ENCODE results near the gene GALNT17.

The GALNT17 gene

GRCh38 chr7:71506822-71507221 lies 374.9 kb downstream of the GALNT17 start:
- H3K27ac Mint-ChIP-seq: no peak overlapping the region
- no peaks in the 10 kb centered on the region for H3K4me1 Mint-ChIP-seq
- H3K4me3 Mint-ChIP-seq: no peak overlapping the region
- DNase-seq (no peak), ATAC-seq (no peak)
- peaks cover 16 to 31% of the 10 kb centered on the region in 2 donors for H3K9me3 Mint-ChIP-seq
- no peaks in the 10 kb centered on the region for H3K27me3 Mint-ChIP-seq

GRCh38 chr7:71507680-71508602 lies 376.0 kb downstream of the GALNT17 start:
- ATAC-seq (no peak), DNase-seq (no peak)
- H3K4me1 Mint-ChIP-seq: no peaks in the 10 kb centered on the region
- H3K27ac Mint-ChIP-seq: no peak overlapping the region
- H3K9me3 Mint-ChIP-seq: peaks cover 9 to 21% of the 10 kb centered on the region in 2 donors
- no peaks in the 10 kb centered on the region for H3K27me3 Mint-ChIP-seq
- H3K4me3 Mint-ChIP-seq: no peak overlapping the region

DNA sequence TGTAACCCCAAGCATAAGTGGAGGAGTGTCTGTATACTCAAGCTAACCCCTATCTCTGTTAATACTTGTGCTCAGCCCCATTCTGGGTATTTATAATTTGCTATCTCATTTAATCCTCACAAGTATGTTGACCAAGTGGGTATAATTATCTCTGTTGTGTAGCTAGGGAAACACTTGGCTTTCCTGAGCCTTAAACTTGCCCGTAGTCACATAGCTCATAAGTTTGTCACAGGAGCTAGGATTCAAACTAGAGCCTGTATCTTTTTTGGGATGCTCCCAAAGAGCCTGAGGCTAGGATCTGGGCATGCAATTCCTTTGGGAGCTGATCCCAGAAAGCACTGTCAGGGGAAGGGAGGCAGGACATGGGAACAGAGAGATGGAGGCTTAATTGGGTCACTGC lies 377.4 kb downstream of the GALNT17 start:
- Mint-ChIP-seq H3K27ac (no peak overlapping the region), H3K27me3 (no peaks in the 10 kb centered on the region), H3K4me3 (no peak overlapping the region)

DNA sequence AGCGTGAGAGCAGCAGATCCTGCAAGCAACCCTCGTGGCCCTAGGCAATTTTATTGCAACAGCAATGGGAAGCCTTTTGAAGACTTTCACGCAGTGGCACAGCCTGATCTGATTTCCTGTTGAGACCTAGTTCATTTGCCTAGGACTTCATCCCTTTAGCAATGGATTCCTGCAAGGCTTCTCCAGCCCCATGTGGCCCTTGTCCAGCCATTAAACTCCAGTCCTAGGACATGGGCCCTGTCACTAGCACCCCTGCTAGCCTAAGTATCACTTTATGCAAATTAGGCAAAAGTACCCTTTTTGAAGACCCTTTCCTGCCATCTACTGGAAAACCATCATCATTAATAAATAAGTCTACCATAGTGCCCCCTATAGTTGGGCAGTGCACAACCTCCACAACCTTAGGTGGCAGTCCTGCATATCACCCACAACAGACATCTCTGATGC lies 379.4 kb downstream of the GALNT17 start:
- no peaks in the 10 kb centered on the region for H3K4me1 Mint-ChIP-seq
- no peak overlapping the region for H3K4me3 Mint-ChIP-seq
- DNase-seq: no peak

More for the DNA sequence above, 377.4 kb downstream of the GALNT17 start:
- no peak for DNase-seq
- ATAC-seq: no peak
- no peaks in the 10 kb centered on the region for H3K4me1 Mint-ChIP-seq
- H3K9me3 Mint-ChIP-seq: peaks cover 6 to 21% of the 10 kb centered on the region in 2 donors

GRCh38 chr7:71517940-71518699 lies 386.2 kb downstream of the GALNT17 start:
- Mint-ChIP-seq H3K4me3 (no peak overlapping the region), H3K4me1 (no peaks in the 10 kb centered on the region), H3K27ac (no peak overlapping the region), H3K9me3 (peaks cover 10 to 61% of the 10 kb centered on the region in 2 donors), H3K27me3 (no peaks in the 10 kb centered on the region)
- no peak for DNase-seq
- ATAC-seq: no peak

More for the DNA sequence above, 379.4 kb downstream of the GALNT17 start:
- ATAC-seq: no peak
- H3K27me3 Mint-ChIP-seq: no peaks in the 10 kb centered on the region
- H3K9me3 Mint-ChIP-seq: peaks cover 6 to 27% of the 10 kb centered on the region in 2 donors
- H3K27ac Mint-ChIP-seq: no peak overlapping the region

GRCh38 chr7:71518880-71519279 lies 386.9 kb downstream of the GALNT17 start:
- Mint-ChIP-seq H3K27me3 (no peaks in the 10 kb centered on the region), H3K4me1 (no peaks in the 10 kb centered on the region), H3K27ac (no peak overlapping the region), H3K9me3 (peaks cover 10 to 61% of the 10 kb centered on the region in 2 donors), H3K4me3 (no peak overlapping the region)
- ATAC-seq (no peak), DNase-seq (no peak)

DNA sequence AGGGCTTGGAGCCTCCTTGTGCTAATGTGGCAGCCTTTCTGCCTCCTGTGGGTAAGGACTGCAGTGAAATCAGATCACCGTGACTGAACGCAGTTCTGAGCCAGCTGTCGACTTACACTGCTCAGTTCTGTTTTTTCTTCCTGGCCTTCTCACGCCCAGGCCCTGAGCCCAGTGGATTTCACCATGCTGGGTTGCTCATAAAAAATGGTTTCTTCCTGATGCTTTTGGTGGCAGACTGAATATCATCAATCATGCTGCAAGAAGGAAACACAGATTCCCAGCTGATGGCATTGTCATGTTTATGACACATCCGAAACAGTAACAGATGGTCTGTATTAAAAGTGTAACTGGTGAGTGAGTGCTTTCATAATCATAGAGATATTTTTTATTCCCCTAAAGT lies 389.6 kb downstream of the GALNT17 start:
- ATAC-seq (no peak), DNase-seq (no peak)
- Mint-ChIP-seq H3K27ac (no peak overlapping the region), H3K4me1 (no peaks in the 10 kb centered on the region), H3K9me3 (peaks cover 4 to 43% of the 10 kb centered on the region in 2 donors), H3K27me3 (no peaks in the 10 kb centered on the region), H3K4me3 (no peak overlapping the region)

DNA sequence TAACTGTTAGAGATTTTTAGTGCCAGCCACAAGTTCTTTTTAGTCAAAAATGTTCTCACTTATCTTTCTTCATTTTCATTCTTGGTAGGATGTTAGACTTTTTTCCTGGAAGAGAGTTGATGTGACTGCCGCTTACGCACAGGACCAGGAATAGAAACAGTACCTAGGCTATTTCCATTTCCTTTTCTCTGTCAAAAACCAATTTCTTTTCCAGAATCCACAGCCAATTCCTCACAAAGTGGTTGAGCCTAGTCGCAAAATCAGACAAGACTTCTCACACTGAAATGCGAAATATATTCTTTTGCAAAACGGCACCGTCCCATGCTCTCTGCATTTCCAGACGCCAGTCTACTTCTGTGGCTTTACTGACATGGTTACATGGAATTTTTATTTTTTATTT lies 394.2 kb downstream of the GALNT17 start:
- Mint-ChIP-seq H3K27ac (no peak overlapping the region), H3K4me1 (no peaks in the 10 kb centered on the region), H3K4me3 (no peak overlapping the region), H3K27me3 (no peaks in the 10 kb centered on the region), H3K9me3 (peaks cover 8 to 25% of the 10 kb centered on the region in 2 donors)
- ATAC-seq: no peak
- no peak for DNase-seq

DNA sequence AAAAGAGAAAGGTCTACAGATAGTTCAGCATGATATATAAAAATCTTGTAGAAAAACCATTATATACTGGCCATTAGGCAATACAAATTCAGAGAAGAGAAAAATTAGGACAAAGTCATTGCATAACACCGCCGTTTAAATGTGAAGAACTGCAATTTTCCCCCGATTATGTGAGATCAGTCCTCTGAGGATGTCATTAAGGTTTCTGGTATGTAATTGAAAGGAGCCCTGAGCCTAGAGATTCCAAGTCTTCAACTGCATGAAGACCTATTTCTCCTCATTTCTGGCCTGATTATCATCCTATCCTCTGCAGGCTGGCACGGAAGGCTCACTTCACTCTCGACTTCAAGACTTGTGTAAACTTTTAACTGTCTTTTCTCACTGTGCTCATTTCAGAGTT lies 395.3 kb downstream of the GALNT17 start:
- Mint-ChIP-seq H3K9me3 (peaks cover 6 to 29% of the 10 kb centered on the region in 2 donors), H3K4me3 (no peak overlapping the region), H3K27ac (no peak overlapping the region), H3K27me3 (no peaks in the 10 kb centered on the region), H3K4me1 (no peaks in the 10 kb centered on the region)
- DNase-seq (no peak), ATAC-seq (no peak)

DNA sequence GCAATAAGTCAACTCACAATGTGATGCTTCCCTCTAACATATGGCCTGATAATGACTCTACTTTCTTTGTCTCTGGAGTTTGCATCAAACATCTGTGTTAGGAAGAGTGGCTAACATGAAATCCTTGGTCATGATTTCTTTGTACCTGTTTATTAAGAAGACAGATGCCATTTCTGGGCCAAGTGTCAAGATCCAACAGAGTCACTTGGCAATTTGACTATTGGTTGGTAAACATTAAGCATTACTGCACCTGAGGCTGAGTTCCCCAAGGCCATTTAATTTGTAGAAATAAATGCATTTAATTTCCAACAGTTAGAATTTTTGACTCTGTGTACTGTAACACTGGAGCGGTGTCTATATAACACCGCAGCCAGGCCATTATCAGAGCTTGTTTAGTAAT lies 403.7 kb downstream of the GALNT17 start:
- ATAC-seq (no peak), DNase-seq (no peak)
- Mint-ChIP-seq H3K27me3 (no peaks in the 10 kb centered on the region), H3K9me3 (peaks cover 25 to 31% of the 10 kb centered on the region in 2 donors), H3K27ac (no peak overlapping the region), H3K4me3 (no peak overlapping the region), H3K4me1 (no peaks in the 10 kb centered on the region)

DNA sequence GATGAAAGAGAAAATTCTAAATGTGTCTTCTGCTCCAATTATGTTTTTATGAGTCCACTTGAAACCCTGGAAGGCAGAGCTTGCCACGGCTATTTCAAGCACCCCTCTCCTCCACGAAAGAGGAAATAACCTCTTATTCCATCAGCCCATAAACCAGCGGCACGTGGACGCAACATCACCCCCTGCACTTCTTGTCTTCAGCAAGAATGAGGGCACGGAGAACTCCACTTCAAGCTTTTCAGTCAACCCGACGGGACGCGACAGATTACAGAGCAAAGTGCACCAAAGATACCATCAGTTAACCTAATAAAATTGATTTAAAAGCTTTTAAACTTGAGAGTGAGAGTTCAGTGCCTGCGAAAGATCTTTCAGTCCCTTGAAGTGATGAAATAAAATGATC lies 406.3 kb downstream of the GALNT17 start:
- H3K4me3 Mint-ChIP-seq: no peak overlapping the region
- H3K27ac Mint-ChIP-seq: no peak overlapping the region
- DNase-seq: no peak
- peaks cover 24 to 25% of the 10 kb centered on the region in 2 donors for H3K9me3 Mint-ChIP-seq
- no peaks in the 10 kb centered on the region for H3K4me1 Mint-ChIP-seq
- no peaks in the 10 kb centered on the region for H3K27me3 Mint-ChIP-seq
- no peak for ATAC-seq

DNA sequence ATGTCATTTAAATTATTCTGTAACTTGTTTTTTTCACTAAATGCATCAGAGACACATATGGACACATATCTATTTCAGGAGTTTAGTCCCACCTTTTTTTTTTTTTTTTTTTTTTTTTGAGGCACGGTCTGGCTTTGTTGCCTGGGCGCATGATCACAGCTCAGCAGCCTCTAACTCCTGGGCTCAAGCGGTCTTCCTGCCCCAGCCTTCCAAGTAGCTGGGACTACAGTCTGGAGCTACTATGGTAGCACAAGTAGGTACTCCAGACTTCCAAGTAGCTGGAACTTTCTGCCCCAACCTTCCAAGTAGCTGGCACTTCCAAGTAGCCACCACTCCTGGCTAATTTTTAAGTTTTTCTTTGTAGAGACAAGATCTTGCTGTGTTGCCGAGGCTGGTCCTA lies 407.7 kb downstream of the GALNT17 start:
- Mint-ChIP-seq H3K9me3 (peaks cover 13 to 16% of the 10 kb centered on the region in 2 donors), H3K4me3 (no peak overlapping the region), H3K27me3 (no peaks in the 10 kb centered on the region), H3K4me1 (no peaks in the 10 kb centered on the region), H3K27ac (no peak overlapping the region)
- DNase-seq (no peak), ATAC-seq (no peak)

DNA sequence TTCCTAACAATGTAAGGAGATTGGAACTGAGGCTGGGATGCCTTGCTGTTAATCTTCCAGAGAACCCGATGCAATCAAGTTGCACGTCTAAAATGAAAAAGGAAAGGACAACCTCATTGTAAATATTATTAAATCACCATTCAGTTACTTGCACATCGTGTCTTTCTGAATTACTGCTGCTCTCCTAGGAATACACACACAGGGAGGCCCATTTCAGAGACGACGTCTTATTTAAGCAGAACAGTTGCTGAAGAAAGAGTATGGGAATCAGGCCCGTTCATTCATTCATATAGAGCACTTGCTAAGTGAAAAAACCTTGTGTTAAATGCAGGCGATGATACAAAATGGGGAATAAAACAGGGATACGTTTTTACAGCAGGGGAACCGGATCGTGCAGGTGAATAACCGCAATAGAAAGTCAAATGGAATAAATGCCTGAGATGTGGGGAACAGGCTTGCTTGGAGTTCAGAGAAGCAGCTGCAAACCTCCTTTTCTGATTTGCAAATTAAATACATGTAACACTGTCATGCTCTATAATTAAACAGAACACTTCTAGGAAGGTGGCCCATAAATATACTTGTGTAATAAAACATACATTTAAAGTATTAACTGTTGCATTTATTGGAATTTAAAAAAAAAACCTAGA lies 409.9 kb downstream of the GALNT17 start:
- H3K27ac Mint-ChIP-seq: no peak overlapping the region
- no peak overlapping the region for H3K4me3 Mint-ChIP-seq
- peaks cover 5 to 8% of the 10 kb centered on the region in 2 donors for H3K9me3 Mint-ChIP-seq
- H3K27me3 Mint-ChIP-seq: no peaks in the 10 kb centered on the region
- DNase-seq: no peak
- no peaks in the 10 kb centered on the region for H3K4me1 Mint-ChIP-seq
- no peak for ATAC-seq

GRCh38 chr7:71543396-71543795 lies 411.5 kb downstream of the GALNT17 start:
- Mint-ChIP-seq H3K27me3 (no peaks in the 10 kb centered on the region), H3K4me1 (no peaks in the 10 kb centered on the region), H3K9me3 (peaks cover 0 to 2% of the 10 kb centered on the region in 2 donors), H3K4me3 (no peak overlapping the region), H3K27ac (no peak overlapping the region)
- no peak for DNase-seq
- ATAC-seq: no peak

- ATAC-seq (no peak), DNase-seq (no peak)
- no peaks in the 10 kb centered on the region for H3K27me3 Mint-ChIP-seq
- no peak overlapping the region for H3K4me3 Mint-ChIP-seq
- H3K4me1 Mint-ChIP-seq: no peaks in the 10 kb centered on the region
- no peak overlapping the region for H3K27ac Mint-ChIP-seq
- peaks cover 0 to 7% of the 10 kb centered on the region in 2 donors for H3K9me3 Mint-ChIP-seq
Observed at GRCh38 chr7:71544816-71545215, 412.9 kb downstream of the GALNT17 start.

Measured in stimulated activated naive CD8-positive, alpha-beta T cell treated with anti-CD3 and anti-CD28 coated beads, Interleukin-15, amount 100 ng/mL, for 72 hours (primary cell).